HEK293 (cell line): ENCODE data around the gene MSANTD1.

Experiments used
- CTCF ChIA-PET: fragments of 350-600 bp; formaldehyde crosslinking; extraction: SDS; loops from one replicate; lab custom pipeline; 2021; ENCODE audit warnings: antibody characterized with exemption; lab: Yijun Ruan, JAX
- POLR2A ChIA-PET: fragments of 300-600 bp; formaldehyde crosslinking; extraction: SDS; loops from one replicate; lab custom pipeline; 2020; ENCODE audit warnings: antibody characterized with exemption, inconsistent platforms; lab: Yijun Ruan, JAX
- H3K27ac ChIP-seq: fragments of 200-500 bp; sonication (Bioruptor generic); 2 replicates; pipeline ENCODE4 v1.5.1; 2014; ENCODE audit warnings: low read depth, low read length, control low read depth, inconsistent platforms; ENCODE audit errors: extremely low read depth
- H3K36me3 ChIP-seq, 2 experiments: fragments of 200-500 bp in 1 of 2; sonication (Bioruptor generic) in 1 of 2; 1 replicate in 1 of 2; 2 replicates in 1 of 2; pipeline ENCODE4 v1.5.1; 2014 to 2017; ENCODE audit warnings: inconsistent platforms in 2 of 2, low read length in 2 of 2; ENCODE audit not compliant: control insufficient read depth in 2 of 2, insufficient read depth in 1 of 2
- H3K4me1 ChIP-seq: fragments of 200-500 bp; sonication (Bioruptor generic); 2 replicates; pipeline ENCODE4 v1.5.1; 2014; ENCODE audit warnings: mild to moderate bottlenecking, low read length, inconsistent platforms; ENCODE audit not compliant: control insufficient read depth, insufficient read depth
- H3K4me3 ChIP-seq: 2 replicates; pipeline ENCODE4 v1.5.1; 2011; ENCODE audit warnings: low read depth, mild to moderate bottlenecking, control low read depth, low read length, moderate library complexity
- H3K9me3 ChIP-seq: fragments of 200-500 bp; sonication (Bioruptor generic); 2 replicates; pipeline ENCODE4 v1.5.1; 2014; ENCODE audit warnings: low read depth, low read length, inconsistent platforms; ENCODE audit not compliant: control insufficient read depth, insufficient read depth
- BCL11B ChIP-seq: fragments of 450-650 bp; formaldehyde crosslinking; IDR thresholded peaks from 2 replicates; pipeline ENCODE4 v1.5.1; 2016; ENCODE audit warnings: low read depth, missing biosample characterization, missing genetic modification characterization
- ELK4 ChIP-seq: IDR thresholded peaks from 2 replicates; pipeline ENCODE4 v1.6.1; 2011; ENCODE audit warnings: mild to moderate bottlenecking, low read depth, low read length, borderline replicate concordance
- OVOL3 ChIP-seq: fragments of 450-650 bp; formaldehyde crosslinking; IDR thresholded peaks from 2 replicates; pipeline ENCODE4 v1.5.1; 2016; ENCODE audit warnings: missing biosample characterization, missing genetic modification characterization
- ZBTB20 ChIP-seq: fragments of 450-650 bp; formaldehyde crosslinking; IDR thresholded peaks from 2 replicates; pipeline ENCODE4 v1.5.1; 2016; ENCODE audit warnings: missing biosample characterization, missing genetic modification characterization
- ZFP37 ChIP-seq: fragments of 450-650 bp; formaldehyde crosslinking; IDR thresholded peaks from 2 replicates; pipeline ENCODE4 v1.5.1; 2016; ENCODE audit warnings: missing biosample characterization, missing genetic modification characterization
- ZFP69B ChIP-seq: fragments of 450-650 bp; formaldehyde crosslinking; IDR thresholded peaks from 2 replicates; pipeline ENCODE4 v1.5.1; 2016; ENCODE audit warnings: missing biosample characterization, missing genetic modification characterization
- ZNF133 ChIP-seq: fragments of 450-650 bp; formaldehyde crosslinking; IDR thresholded peaks from 2 replicates; pipeline ENCODE4 v1.5.1; 2016; ENCODE audit warnings: missing biosample characterization, missing genetic modification characterization
- ZNF221 ChIP-seq: fragments of 450-650 bp; formaldehyde crosslinking; IDR thresholded peaks from 2 replicates; pipeline ENCODE4 v1.5.1; 2017; ENCODE audit warnings: missing biosample characterization, missing genetic modification characterization, borderline replicate concordance
- ZNF223 ChIP-seq: fragments of 450-650 bp; formaldehyde crosslinking; IDR thresholded peaks from 2 replicates; pipeline ENCODE4 v1.5.1; 2016; ENCODE audit warnings: missing biosample characterization, missing genetic modification characterization
- ZNF239 ChIP-seq: fragments of 450-650 bp; formaldehyde crosslinking; IDR thresholded peaks from 2 replicates; pipeline ENCODE4 v1.5.1; 2016; ENCODE audit warnings: missing biosample characterization, missing genetic modification characterization
- ZNF335 ChIP-seq: fragments of 450-650 bp; formaldehyde crosslinking; conservative IDR thresholded peaks from 2 replicates; pipeline ENCODE4 v1.5.1; 2016; ENCODE audit warnings: missing biosample characterization, missing genetic modification characterization
- ZNF341 ChIP-seq: fragments of 450-650 bp; formaldehyde crosslinking; IDR thresholded peaks from 2 replicates; pipeline ENCODE4; 2016; ENCODE audit warnings: low read depth, missing biosample characterization, missing genetic modification characterization
- ZNF37A ChIP-seq: fragments of 450-650 bp; IDR thresholded peaks from 2 replicates; pipeline ENCODE4 v1.5.1; 2018; ENCODE audit warnings: missing biosample characterization, missing genetic modification characterization
- ZNF391 ChIP-seq: fragments of 450-650 bp; formaldehyde crosslinking; IDR thresholded peaks from 2 replicates; pipeline ENCODE4 v1.5.1; 2016; ENCODE audit warnings: low read depth, missing biosample characterization, missing genetic modification characterization, borderline replicate concordance
- ZNF514 ChIP-seq: fragments of 450-650 bp; formaldehyde crosslinking; IDR thresholded peaks from 2 replicates; pipeline ENCODE4 v1.5.1; 2016; ENCODE audit warnings: missing biosample characterization, missing genetic modification characterization
- ZNF558 ChIP-seq: fragments of 450-650 bp; formaldehyde crosslinking; IDR thresholded peaks from 2 replicates; pipeline ENCODE4 v1.5.1; 2016; ENCODE audit warnings: missing biosample characterization, missing genetic modification characterization
- ZNF561 ChIP-seq: fragments of 450-650 bp; IDR thresholded peaks from 2 replicates; pipeline ENCODE4 v1.5.1; 2018; ENCODE audit warnings: missing biosample characterization, missing genetic modification characterization, borderline replicate concordance
- ZNF629 ChIP-seq: fragments of 450-650 bp; formaldehyde crosslinking; IDR thresholded peaks from 2 replicates; pipeline ENCODE4 v1.5.1; 2017; ENCODE audit warnings: missing biosample characterization, missing genetic modification characterization
- ZNF660 ChIP-seq: fragments of 450-650 bp; IDR thresholded peaks from 2 replicates; pipeline ENCODE4 v1.5.1; 2018; ENCODE audit warnings: missing biosample characterization, mild to moderate bottlenecking, missing genetic modification characterization
- ZNF707 ChIP-seq: fragments of 450-650 bp; formaldehyde crosslinking; IDR thresholded peaks from 2 replicates; pipeline ENCODE4 v1.5.1; 2016; ENCODE audit warnings: missing biosample characterization, missing genetic modification characterization
- ZNF768 ChIP-seq: fragments of 450-650 bp; formaldehyde crosslinking; IDR thresholded peaks from 2 replicates; pipeline ENCODE4 v1.5.1; 2018; ENCODE audit warnings: missing biosample characterization, mild to moderate bottlenecking, missing genetic modification characterization
- ZNF785 ChIP-seq: fragments of 450-650 bp; formaldehyde crosslinking; IDR thresholded peaks from 2 replicates; pipeline ENCODE4 v1.5.1; 2016; ENCODE audit warnings: missing biosample characterization, missing genetic modification characterization
- ZNF843 ChIP-seq: fragments of 450-650 bp; formaldehyde crosslinking; IDR thresholded peaks from 2 replicates; pipeline ENCODE4 v1.5.1; 2016; ENCODE audit warnings: missing biosample characterization, missing genetic modification characterization
- ZSCAN23 ChIP-seq: fragments of 450-650 bp; formaldehyde crosslinking; IDR thresholded peaks from 2 replicates; pipeline ENCODE4 v1.5.1; 2016; ENCODE audit warnings: missing biosample characterization, missing genetic modification characterization
- TF ChIP-seq, protein P1 (sequence below): fragments of 450-650 bp; formaldehyde crosslinking; IDR thresholded peaks from 2 replicates; pipeline ENCODE4 v1.5.1; 2016; ENCODE audit warnings: missing biosample characterization, missing genetic modification characterization
- TF ChIP-seq, protein P2 (sequence below): fragments of 450-650 bp; formaldehyde crosslinking; IDR thresholded peaks from 2 replicates; pipeline ENCODE4 v1.5.1; 2016; ENCODE audit warnings: missing biosample characterization, missing genetic modification characterization
- TF ChIP-seq, protein P3 (sequence below): fragments of 450-650 bp; formaldehyde crosslinking; IDR thresholded peaks from 2 replicates; pipeline ENCODE4 v1.5.1; 2016; ENCODE audit warnings: missing biosample characterization, missing genetic modification characterization
- TF ChIP-seq, protein P4 (sequence below): fragments of 450-650 bp; formaldehyde crosslinking; IDR thresholded peaks from 2 replicates; pipeline ENCODE4 v1.5.1; 2016; ENCODE audit warnings: missing biosample characterization, missing genetic modification characterization, low read depth

The MSANTD1 gene

GRCh38 chr4:3263876-3264193, 14.9 kb downstream of the MSANTD1 start (continued):
- TF ChIP-seq, protein P1, sequence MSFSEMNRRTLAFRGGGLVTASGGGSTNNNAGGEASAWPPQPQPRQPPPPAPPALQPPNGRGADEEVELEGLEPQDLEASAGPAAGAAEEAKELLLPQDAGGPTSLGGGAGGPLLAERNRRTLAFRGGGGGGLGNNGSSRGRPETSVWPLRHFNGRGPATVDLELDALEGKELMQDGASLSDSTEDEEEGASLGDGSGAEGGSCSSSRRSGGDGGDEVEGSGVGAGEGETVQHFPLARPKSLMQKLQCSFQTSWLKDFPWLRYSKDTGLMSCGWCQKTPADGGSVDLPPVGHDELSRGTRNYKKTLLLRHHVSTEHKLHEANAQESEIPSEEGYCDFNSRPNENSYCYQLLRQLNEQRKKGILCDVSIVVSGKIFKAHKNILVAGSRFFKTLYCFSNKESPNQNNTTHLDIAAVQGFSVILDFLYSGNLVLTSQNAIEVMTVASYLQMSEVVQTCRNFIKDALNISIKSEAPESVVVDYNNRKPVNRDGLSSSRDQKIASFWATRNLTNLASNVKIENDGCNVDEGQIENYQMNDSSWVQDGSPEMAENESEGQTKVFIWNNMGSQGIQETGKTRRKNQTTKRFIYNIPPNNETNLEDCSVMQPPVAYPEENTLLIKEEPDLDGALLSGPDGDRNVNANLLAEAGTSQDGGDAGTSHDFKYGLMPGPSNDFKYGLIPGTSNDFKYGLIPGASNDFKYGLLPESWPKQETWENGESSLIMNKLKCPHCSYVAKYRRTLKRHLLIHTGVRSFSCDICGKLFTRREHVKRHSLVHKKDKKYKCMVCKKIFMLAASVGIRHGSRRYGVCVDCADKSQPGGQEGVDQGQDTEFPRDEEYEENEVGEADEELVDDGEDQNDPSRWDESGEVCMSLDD = no peak

DNA sequence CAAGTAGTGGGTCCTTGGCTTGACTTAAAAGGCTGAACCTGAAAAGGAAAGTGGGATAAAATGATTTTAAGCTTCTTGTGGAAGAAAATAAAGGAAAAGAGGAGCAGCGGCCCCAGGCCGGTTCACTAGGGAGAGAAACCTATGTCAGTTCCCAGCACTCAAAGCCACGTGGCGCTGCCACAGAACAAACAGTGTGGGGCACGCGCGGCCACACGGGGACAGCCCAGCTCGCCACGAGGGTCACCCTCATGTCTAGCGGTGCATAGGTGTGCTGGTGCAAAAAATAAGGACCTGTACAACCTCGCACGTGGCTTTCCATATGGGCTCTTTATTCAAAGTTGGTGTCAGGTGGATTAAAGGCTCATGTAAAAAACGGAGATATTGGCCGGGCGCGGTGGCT, 17.1 kb downstream of the MSANTD1 start:
- POLR2A ChIA-PET = no interaction called here
- CTCF ChIA-PET = interaction anchor here (1.2 kb wide), 1 partner anchor 215 kb away, joined by 3 read pairs; no protein-coding TSS in a partner anchor
- TF ChIP-seq ZNF221 = no peak
- no peak for TF ChIP-seq ZNF843
- no peak for TF ChIP-seq ZNF341 (tag by site-specific recombination)
- TF ChIP-seq, protein P2, sequence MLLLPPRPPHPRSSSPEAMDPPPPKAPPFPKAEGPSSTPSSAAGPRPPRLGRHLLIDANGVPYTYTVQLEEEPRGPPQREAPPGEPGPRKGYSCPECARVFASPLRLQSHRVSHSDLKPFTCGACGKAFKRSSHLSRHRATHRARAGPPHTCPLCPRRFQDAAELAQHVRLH (tag by site-specific recombination) = no peak
- TF ChIP-seq ZFP69B = no peak
- no peak for TF ChIP-seq ZSCAN23
- no peak for TF ChIP-seq ELK4
- no peak for TF ChIP-seq ZNF391 (tag by site-specific recombination)
- TF ChIP-seq ZNF561 (tag by site-specific recombination) = no peak
- no peak for TF ChIP-seq ZNF335

DNA sequence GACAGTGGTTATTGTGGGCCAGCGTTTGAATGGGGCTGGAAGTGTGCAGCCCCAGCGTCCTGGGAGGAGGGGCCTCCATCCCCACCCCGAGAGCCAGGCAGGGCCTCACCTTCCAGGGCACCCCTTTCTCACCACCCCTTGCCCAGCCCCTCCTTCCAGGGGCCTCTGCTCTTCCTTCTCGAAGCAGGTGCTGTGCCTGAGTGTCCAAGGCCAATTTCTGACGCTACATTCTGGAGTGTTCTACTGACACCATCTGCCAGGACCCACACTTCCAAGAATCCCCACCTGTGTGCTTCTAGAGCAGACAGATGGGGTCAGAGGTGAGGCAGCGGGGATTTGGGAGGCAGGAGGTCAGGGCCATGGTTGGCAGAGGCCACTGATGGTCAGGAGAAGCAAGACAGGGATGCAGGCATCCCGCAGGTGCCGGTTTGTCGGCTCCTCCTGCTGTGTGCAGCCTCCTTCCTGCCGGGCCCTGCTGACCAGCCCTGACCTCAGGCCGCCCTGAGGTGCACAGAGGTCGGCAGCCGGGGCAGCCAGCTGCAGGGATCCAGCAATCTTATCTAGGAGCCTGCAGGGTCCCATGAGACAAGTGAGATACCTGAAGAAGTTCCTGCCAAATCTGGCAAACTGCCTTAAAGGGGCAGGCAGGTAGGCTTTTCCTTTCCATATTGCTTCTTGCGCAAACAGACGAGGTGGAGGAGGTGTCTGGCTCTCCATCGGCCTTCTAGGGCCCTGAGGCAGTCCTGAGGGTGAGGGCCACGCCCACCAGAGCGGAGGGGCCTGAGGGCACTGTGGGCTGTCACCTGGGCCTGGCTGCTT, 18.8 kb downstream of the MSANTD1 start:
- TF ChIP-seq ZNF629 (tag by site-specific recombination) (no peak), ZNF37A (tag by site-specific recombination) (no peak), ZNF223 (no peak), ZNF514 (tag by site-specific recombination) (no peak), ZNF660 (tag by site-specific recombination) (no peak), ZFP37 (tag by site-specific recombination) (no peak), ZNF239 (tag by site-specific recombination) (no peak), ZNF785 (tag by site-specific recombination) (no peak), ZBTB20 (tag by site-specific recombination) (no peak), ZNF133 (tag by site-specific recombination) (no peak), ZNF707 (tag by site-specific recombination) (no peak), ZNF558 (no peak), ZNF768 (tag by site-specific recombination) (no peak), OVOL3 (tag by site-specific recombination) (no peak), BCL11B (tag by site-specific recombination) (no peak)
- TF ChIP-seq, protein P3, sequence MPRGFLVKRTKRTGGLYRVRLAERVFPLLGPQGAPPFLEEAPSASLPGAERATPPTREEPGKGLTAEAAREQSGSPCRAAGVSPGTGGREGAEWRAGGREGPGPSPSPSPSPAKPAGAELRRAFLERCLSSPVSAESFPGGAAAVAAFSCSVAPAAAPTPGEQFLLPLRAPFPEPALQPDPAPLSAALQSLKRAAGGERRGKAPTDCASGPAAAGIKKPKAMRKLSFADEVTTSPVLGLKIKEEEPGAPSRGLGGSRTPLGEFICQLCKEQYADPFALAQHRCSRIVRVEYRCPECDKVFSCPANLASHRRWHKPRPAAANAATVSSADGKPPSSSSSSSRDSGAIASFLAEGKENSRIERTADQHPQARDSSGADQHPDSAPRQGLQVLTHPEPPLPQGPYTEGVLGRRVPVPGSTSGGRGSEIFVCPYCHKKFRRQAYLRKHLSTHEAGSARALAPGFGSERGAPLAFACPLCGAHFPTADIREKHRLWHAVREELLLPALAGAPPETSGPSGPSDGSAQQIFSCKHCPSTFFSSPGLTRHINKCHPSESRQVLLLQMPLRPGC = no peak
- TF ChIP-seq, protein P4, sequence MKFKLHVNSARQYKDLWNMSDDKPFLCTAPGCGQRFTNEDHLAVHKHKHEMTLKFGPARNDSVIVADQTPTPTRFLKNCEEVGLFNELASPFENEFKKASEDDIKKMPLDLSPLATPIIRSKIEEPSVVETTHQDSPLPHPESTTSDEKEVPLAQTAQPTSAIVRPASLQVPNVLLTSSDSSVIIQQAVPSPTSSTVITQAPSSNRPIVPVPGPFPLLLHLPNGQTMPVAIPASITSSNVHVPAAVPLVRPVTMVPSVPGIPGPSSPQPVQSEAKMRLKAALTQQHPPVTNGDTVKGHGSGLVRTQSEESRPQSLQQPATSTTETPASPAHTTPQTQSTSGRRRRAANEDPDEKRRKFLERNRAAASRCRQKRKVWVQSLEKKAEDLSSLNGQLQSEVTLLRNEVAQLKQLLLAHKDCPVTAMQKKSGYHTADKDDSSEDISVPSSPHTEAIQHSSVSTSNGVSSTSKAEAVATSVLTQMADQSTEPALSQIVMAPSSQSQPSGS = no peak
- TF ChIP-seq, all 188 proteins: peak for 0
- no peak overlapping the region for H3K4me3 ChIP-seq
- no peaks in the 10 kb centered on the region for H3K36me3 ChIP-seq
- no peaks in the 10 kb centered on the region for H3K4me1 ChIP-seq
- H3K9me3 ChIP-seq = no peaks in the 10 kb centered on the region
- CTCF ChIA-PET = no interaction called here
- no peak overlapping the region for H3K27ac ChIP-seq
- POLR2A ChIA-PET = no interaction called here

More for the DNA sequence above, 17.1 kb downstream of the MSANTD1 start:
- H3K4me3 ChIP-seq = no peak overlapping the region
- H3K27ac ChIP-seq = no peak overlapping the region
- H3K9me3 ChIP-seq = no peaks in the 10 kb centered on the region
- H3K4me1 ChIP-seq = no peaks in the 10 kb centered on the region
- H3K36me3 ChIP-seq = no peaks in the 10 kb centered on the region
